ENCODE data around the gene LTO1. TPM values are rescaled to one million over a fixed set of nuclear protein-coding genes. Genes with fewer than 3 reads are reported as not detected.

Gene LTO1
- total and polyA plus RNA-seq, 2 of the 13 experiments (the other 11 are each of a cell fraction or from before 2014, with no cell fraction given), result 11.8 to 15.0 TPM

- TF ChIP-seq TRAFD1 (CRISPR knock-in tag; IDR thresholded peaks at IDR 0.05; ENCODE audit: borderline replicate concordance) (peak; percentile 48; the same call in 1 of the 2 replicates), ZKSCAN8 (CRISPR knock-in tag; IDR thresholded peaks at IDR 0.05; ENCODE audit: borderline replicate concordance) (peak; percentile 88), HNRNPK (IDR thresholded peaks at IDR 0.05; ENCODE audit: low read depth, low read length, poor library complexity, severe bottlenecking) (no peak), TRIM22 (IDR thresholded peaks at IDR 0.05) (no peak), MYC (CRISPR knock-in tag; IDR thresholded peaks at IDR 0.05; ENCODE audit: borderline replicate concordance) (peak; percentile 91; the same call in 1 of the 2 replicates), ZNF816 (CRISPR knock-in tag; IDR thresholded peaks at IDR 0.05; ENCODE audit: borderline replicate concordance) (no peak), PPARG (CRISPR knock-in tag; conservative IDR thresholded peaks at IDR 0.05) (peak; percentile 45; the same call in 1 of the 2 replicates), ZNF883 (CRISPR knock-in tag; IDR thresholded peaks at IDR 0.05; ENCODE audit: not compliant biosample characterization) (no peak), GFI1 (CRISPR knock-in tag; IDR thresholded peaks at IDR 0.05; ENCODE audit: borderline replicate concordance) (no peak), CSRNP2 (CRISPR knock-in tag; conservative IDR thresholded peaks at IDR 0.05; ENCODE audit: low read depth) (no peak), ZNF503 (CRISPR knock-in tag; IDR thresholded peaks at IDR 0.05) (peak; percentile 85; the same call in 1 of the 2 replicates), MNT (IDR thresholded peaks at IDR 0.05) (no peak), KAT7 (CRISPR knock-in tag; IDR thresholded peaks at IDR 0.05; ENCODE audit: borderline replicate concordance) (0 out of 2 replicates have a peak, but pooled peaks have one; percentile 37), YEATS2 (CRISPR knock-in tag; IDR thresholded peaks at IDR 0.05; ENCODE audit: borderline replicate concordance) (0 out of 2 replicates have a peak, but pooled peaks have one; percentile 19), DMAP1 (CRISPR knock-in tag; IDR thresholded peaks at IDR 0.05) (peak; percentile 89), NCOR1 (IDR thresholded peaks at IDR 0.05; ENCODE audit: borderline replicate concordance, low read length) (peak; percentile 76; the same call in 1 of the 2 replicates), ZNF749 (CRISPR knock-in tag; IDR thresholded peaks at IDR 0.05; ENCODE audit: borderline replicate concordance) (peak; percentile 85; the same call in 1 of the 2 replicates), BRD4 (CRISPR knock-in tag; IDR thresholded peaks at IDR 0.05) (no peak), AKAP8 (CRISPR knock-in tag; IDR thresholded peaks at IDR 0.05) (no peak; the same call in 1 of the 2 replicates)
Observed at GRCh38 chr11:69657911-69658625, 17.1 kb downstream of the LTO1 start (continued).

Data from HepG2 (cell line).